ENCODE results near the gene PLCB4.

DNA sequence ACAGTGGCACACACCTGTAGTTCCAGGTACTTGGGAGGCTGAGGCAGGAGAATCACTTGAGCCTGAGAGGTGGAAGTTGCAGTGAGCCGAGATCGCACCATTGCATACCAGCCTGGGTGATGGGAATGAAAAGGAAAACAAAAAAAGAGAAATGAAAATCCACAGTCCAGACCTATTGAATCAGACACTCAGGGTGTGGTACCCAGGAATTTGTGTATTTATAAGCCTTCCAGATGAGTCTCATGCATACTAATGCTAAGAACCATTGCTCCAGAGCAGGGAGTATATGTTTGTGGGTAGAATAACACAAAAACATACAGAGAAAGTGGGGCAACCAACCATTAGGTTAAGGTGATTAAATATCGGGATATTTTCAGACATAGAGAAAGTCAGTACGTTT is 36.1 kb upstream of the PLCB4 start:
- TF ChIP-seq CTCF (tag by site-specific recombination; IDR thresholded peaks at IDR 0.05), result no peak
- TF ChIP-seq ZNF138 (tag by site-specific recombination; IDR thresholded peaks at IDR 0.05; ENCODE audit: borderline replicate concordance), result no peak
- no peak for TF ChIP-seq ZNF660 (tag by site-specific recombination; IDR thresholded peaks at IDR 0.05)
- TF ChIP-seq TCF7L2 (IDR thresholded peaks at IDR 0.05; ENCODE audit: borderline replicate concordance, low read depth, low read length), result no peak
- no peak for TF ChIP-seq ZBTB21 (tag by site-specific recombination; IDR thresholded peaks at IDR 0.05)
- TF ChIP-seq AEBP2 (tag by site-specific recombination; IDR thresholded peaks at IDR 0.05; ENCODE audit: borderline replicate concordance), result no peak

Data from HEK293 (cell line).